ENCODE results near the gene SUPT5H. TPM values are rescaled to one million over a fixed set of nuclear protein-coding genes. Genes with fewer than 3 reads are reported as not detected.
"Not testable (repeated sequence)": the region's sequence is repeated elsewhere in the genome, so short reads cannot be mapped to it uniquely, and the experiment has no call there.

Gene SUPT5H
- total RNA-seq, 1 donor from 2014 or later, result 186 TPM

DNA sequence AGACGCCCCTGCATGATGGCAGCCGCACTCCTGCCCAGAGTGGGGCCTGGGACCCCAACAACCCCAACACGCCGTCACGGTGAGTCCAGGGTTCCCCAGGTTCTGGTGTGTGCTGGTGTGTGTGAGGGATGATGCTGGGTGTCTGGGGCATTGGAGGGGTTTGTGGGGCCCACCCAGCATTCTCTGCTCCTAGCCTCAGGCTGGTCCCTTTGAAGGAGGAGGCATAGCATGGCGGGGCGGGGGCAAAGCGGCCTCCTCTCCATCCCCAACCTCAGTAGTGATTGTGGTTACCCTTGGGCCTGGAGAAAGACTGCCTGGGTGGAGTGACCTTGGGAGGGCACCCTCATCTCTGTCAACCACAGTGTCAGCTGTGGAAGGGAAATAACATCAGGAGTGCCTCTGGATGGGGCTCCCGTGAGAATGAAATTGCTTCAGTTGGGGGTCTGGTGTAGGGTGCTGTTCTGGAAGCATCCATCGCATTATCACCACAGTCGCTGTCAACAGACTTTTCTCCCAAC is 28.1 kb downstream of the SUPT5H start:
- H3K4me1 Mint-ChIP-seq, result peaks cover 17% of the 10 kb centered on the region
- no peaks in the 10 kb centered on the region for H3K27me3 Mint-ChIP-seq
- no peak overlapping the region for H3K4me3 Mint-ChIP-seq
- no peak for DNase-seq
- H3K9me3 Mint-ChIP-seq, result no peaks in the 10 kb centered on the region
- intact Hi-C loops (cut with micrococcal nuclease), result no loop called here
- no peak overlapping the region for H3K27ac Mint-ChIP-seq
- peaks cover 69% of the 10 kb centered on the region for H3K36me3 Mint-ChIP-seq (ENCODE audit: low read depth)

GRCh38 chr19:39474139-39474620 is 28.8 kb downstream of the SUPT5H start:
- Mint-ChIP-seq H3K9me3 (no peaks in the 10 kb centered on the region), H3K36me3 (ENCODE audit: low read depth) (peaks cover 65% of the 10 kb centered on the region), H3K27ac (no peak overlapping the region), H3K4me1 (peaks cover 17% of the 10 kb centered on the region), H3K27me3 (no peaks in the 10 kb centered on the region), H3K4me3 (no peak overlapping the region)
- DNase-seq, result peak; percentile 92
- intact Hi-C loops (cut with micrococcal nuclease), result loop anchor here (1.0 kb wide), 1 partner anchor 58 kb away; the partner anchor contains the start of gene EID2B

DNA sequence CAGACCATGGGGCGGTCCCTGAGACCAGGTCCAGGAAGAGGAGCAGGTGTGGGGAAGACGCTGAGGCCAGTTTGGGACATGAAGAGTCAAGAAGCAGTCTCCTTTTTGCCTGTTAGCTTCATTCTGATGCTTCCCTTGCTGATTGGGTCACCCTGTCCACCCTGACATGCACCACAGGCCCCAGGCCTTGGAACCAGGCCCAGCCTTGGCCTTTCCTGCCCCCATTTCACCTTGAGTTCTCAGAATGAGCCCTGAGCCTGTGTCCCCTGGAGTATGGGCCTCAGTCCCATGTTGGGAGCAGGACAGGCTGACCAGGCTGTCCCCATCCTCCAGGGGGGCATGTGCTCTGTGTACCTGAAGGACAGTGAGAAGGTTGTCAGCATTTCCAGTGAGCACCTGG is 30.4 kb downstream of the SUPT5H start:
- H3K27me3 Mint-ChIP-seq, result no peaks in the 10 kb centered on the region
- H3K27ac Mint-ChIP-seq, result no peak overlapping the region
- peaks cover 25% of the 10 kb centered on the region for H3K4me1 Mint-ChIP-seq
- intact Hi-C loops (cut with micrococcal nuclease), result no loop called here
- no peaks in the 10 kb centered on the region for H3K9me3 Mint-ChIP-seq
- DNase-seq, result no peak
- H3K36me3 Mint-ChIP-seq (ENCODE audit: low read depth), result peaks cover 49% of the 10 kb centered on the region
- H3K4me3 Mint-ChIP-seq, result no peak overlapping the region

GRCh38 chr19:39479319-39479801 is 34.0 kb downstream of the SUPT5H start:
- H3K27me3 Mint-ChIP-seq; H3K9me3 Mint-ChIP-seq; DNase-seq; intact Hi-C loops (cut with micrococcal nuclease): not testable (repeated sequence)
- H3K4me3 Mint-ChIP-seq, result peak overlapping the region; percentile 92
- H3K27ac Mint-ChIP-seq, result peak overlapping the region; percentile 94
- peaks cover 34% of the 10 kb centered on the region for H3K36me3 Mint-ChIP-seq (ENCODE audit: low read depth)
- H3K4me1 Mint-ChIP-seq, result peaks cover 21% of the 10 kb centered on the region

DNA sequence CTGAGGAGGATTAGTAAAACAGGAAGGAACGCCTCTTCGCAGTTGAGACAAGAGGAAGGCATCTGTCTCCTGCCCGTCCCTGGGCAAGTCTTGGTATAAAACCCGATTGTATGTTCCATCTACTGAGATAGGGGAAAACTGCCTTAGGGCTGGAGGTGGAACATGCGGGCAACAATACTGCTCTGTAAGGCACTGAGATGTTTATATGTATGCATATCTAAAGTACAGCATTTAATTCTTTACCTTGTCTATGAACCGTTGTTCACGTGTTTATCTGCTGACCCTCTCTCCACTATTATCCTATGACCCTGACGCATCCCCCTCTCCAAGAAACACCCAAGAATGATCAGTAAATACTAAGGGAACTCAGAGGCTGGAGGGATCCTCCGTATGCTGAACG is 34.5 kb downstream of the SUPT5H start:
- no peak for DNase-seq
- H3K27ac Mint-ChIP-seq, result peak overlapping the region; percentile 94
- intact Hi-C loops (cut with micrococcal nuclease), result loop anchor here (1.0 to 2.0 kb wide), 3 partner anchors 23 to 89 kb away; partner anchors contain the start of genes MED29, PAF1 and SUPT5H
- H3K4me1 Mint-ChIP-seq, result peaks cover 21% of the 10 kb centered on the region
- H3K4me3 Mint-ChIP-seq, result peak overlapping the region; percentile 92
- H3K9me3 Mint-ChIP-seq, result no peaks in the 10 kb centered on the region
- H3K27me3 Mint-ChIP-seq, result no peaks in the 10 kb centered on the region
- peaks cover 28% of the 10 kb centered on the region for H3K36me3 Mint-ChIP-seq (ENCODE audit: low read depth)

GRCh38 chr19:39480337-39481228 is 35.2 kb downstream of the SUPT5H start, which contains the start of gene TIMM50:
Gene TIMM50 (plus strand): TSS chr19:39480838. CDS start chr19:39480854, 16 bp downstream.
- peak within 1 kb of the TSS; percentile 92 for H3K4me3 Mint-ChIP-seq
- H3K9me3 Mint-ChIP-seq, result no peaks in the 10 kb centered on the region
- peaks cover 27% of the 10 kb centered on the region for H3K36me3 Mint-ChIP-seq (ENCODE audit: low read depth)
- intact Hi-C loops (cut with micrococcal nuclease), result loop anchor here (1.0 to 2.0 kb wide), 3 partner anchors 22 to 89 kb away; partner anchors contain the start of genes MED29, PAF1 and SUPT5H
- peak; percentile 99 for DNase-seq
- H3K27me3 Mint-ChIP-seq, result no peaks in the 10 kb centered on the region
- H3K27ac Mint-ChIP-seq, result peak within 1 kb of the TSS; percentile 94
- peaks cover 21% of the 10 kb centered on the region for H3K4me1 Mint-ChIP-seq

DNA sequence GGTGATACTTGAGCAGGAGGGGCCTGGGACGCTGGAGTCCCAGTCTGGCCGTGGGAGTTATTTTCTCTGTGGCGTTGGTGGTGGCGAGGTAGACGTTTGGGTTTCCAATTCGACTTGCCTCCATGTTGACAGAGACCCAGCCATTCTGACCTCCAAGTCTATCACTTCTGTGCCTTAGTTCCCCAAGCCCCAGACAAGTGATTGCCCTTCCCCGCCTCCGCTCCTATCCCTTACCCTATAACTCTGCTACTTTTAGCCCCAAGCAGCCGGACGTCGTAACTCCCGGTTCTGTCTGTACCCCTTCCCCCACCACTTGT is 35.8 kb downstream of the SUPT5H start:
- H3K27ac Mint-ChIP-seq, result peak overlapping the region; percentile 94
- no peaks in the 10 kb centered on the region for H3K9me3 Mint-ChIP-seq
- no peak for DNase-seq
- H3K4me3 Mint-ChIP-seq, result peak overlapping the region; percentile 92
- peaks cover 29% of the 10 kb centered on the region for H3K36me3 Mint-ChIP-seq (ENCODE audit: low read depth)
- intact Hi-C loops (cut with micrococcal nuclease), result loop anchor here (2.0 kb wide), 1 partner anchor 22 kb away; no protein-coding TSS in a partner anchor
- no peaks in the 10 kb centered on the region for H3K27me3 Mint-ChIP-seq
- peaks cover 21% of the 10 kb centered on the region for H3K4me1 Mint-ChIP-seq

- DNase-seq, result no peak
- intact Hi-C loops (cut with micrococcal nuclease), result loop anchor here (2.0 kb wide), 1 partner anchor 21 kb away; no protein-coding TSS in a partner anchor
- Mint-ChIP-seq H3K27ac (peak overlapping the region; percentile 94), H3K36me3 (ENCODE audit: low read depth) (peaks cover 29% of the 10 kb centered on the region), H3K27me3 (no peaks in the 10 kb centered on the region), H3K9me3 (no peaks in the 10 kb centered on the region), H3K4me1 (peaks cover 21% of the 10 kb centered on the region), H3K4me3 (peak overlapping the region; percentile 92)
These were observed 36.3 kb downstream of the SUPT5H start for GRCh38 chr19:39481676-39482075.

DNA sequence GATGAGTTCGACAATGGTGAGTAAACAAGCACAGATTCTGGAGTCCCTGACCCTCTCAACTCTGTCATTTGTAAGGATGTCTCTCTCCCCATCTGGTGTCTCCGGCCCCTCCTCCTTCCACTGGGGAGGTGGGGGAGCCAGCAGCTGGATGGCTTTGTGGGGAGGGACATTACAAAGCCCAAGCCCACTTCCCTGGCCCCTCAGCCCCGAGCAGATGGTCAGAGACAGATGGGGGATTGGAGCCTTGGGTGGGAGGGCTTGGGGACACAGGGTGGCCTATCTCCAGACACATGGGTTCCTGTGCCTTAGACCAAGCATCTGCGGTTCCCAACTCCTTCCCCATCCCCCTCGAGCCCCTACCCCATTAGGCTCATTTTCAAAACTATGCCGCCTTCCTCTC is 37.8 kb downstream of the SUPT5H start:
- peaks cover 32% of the 10 kb centered on the region for H3K36me3 Mint-ChIP-seq (ENCODE audit: low read depth)
- no peak overlapping the region for H3K27ac Mint-ChIP-seq
- peak overlapping the region; percentile 62 for H3K4me3 Mint-ChIP-seq
- H3K9me3 Mint-ChIP-seq, result no peaks in the 10 kb centered on the region
- peaks cover 21% of the 10 kb centered on the region for H3K4me1 Mint-ChIP-seq
- intact Hi-C loops (cut with micrococcal nuclease), result no loop called here
- no peaks in the 10 kb centered on the region for H3K27me3 Mint-ChIP-seq
- DNase-seq, result no peak

DNA sequence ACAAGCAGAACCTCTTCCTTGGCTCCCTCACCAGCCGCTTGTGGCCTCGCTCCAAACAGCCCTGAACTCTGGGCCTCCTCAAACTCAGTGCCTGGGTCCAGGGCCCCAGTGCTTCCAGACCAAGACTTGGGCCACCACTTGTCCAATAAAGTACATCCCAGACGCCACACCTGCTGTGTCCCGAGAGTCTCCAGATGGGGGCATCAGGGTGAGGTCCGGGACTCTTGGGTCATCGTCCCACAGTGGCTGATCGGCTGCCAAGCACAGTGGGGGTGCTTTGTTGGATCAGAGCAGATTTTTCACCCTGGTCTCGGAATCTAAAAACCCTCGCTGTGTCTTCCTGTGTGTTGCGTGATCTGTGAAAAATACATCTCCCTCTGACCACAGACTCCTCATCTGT is 44.4 kb downstream of the SUPT5H start:
- no peaks in the 10 kb centered on the region for H3K4me1 Mint-ChIP-seq
- H3K36me3 Mint-ChIP-seq (ENCODE audit: low read depth), result peaks cover 36% of the 10 kb centered on the region
- DNase-seq, result no peak
- H3K9me3 Mint-ChIP-seq, result no peaks in the 10 kb centered on the region
- no peak overlapping the region for H3K4me3 Mint-ChIP-seq
- no peak overlapping the region for H3K27ac Mint-ChIP-seq
- no peaks in the 10 kb centered on the region for H3K27me3 Mint-ChIP-seq
- intact Hi-C loops (cut with micrococcal nuclease), result no loop called here

DNA sequence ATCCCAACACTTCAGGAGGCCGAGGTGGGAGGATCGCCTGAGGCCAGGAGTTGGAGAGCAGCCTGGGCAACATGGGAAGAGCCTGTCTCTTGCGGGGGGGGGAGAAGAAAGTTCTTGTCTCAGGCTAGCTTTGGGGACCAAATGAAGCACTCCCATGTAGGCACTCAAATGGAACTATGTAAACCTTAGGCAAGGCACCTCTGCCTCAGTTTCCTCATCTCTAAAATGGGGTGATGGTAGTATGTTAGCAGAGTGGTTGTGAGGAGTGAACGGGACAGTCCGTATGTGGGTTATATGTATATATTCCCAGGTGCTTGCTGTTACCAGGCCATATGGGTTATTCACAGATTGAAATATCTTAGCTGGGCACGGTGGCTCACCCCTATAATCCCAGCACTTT is 46.8 kb downstream of the SUPT5H start:
- no peak for DNase-seq
- Mint-ChIP-seq H3K27ac (no peak overlapping the region), H3K4me3 (no peak overlapping the region), H3K9me3 (no peaks in the 10 kb centered on the region), H3K27me3 (peaks cover 14% of the 10 kb centered on the region), H3K4me1 (no peaks in the 10 kb centered on the region), H3K36me3 (ENCODE audit: low read depth) (peaks cover 21% of the 10 kb centered on the region)
- intact Hi-C loops (cut with micrococcal nuclease), result no loop called here

DNA sequence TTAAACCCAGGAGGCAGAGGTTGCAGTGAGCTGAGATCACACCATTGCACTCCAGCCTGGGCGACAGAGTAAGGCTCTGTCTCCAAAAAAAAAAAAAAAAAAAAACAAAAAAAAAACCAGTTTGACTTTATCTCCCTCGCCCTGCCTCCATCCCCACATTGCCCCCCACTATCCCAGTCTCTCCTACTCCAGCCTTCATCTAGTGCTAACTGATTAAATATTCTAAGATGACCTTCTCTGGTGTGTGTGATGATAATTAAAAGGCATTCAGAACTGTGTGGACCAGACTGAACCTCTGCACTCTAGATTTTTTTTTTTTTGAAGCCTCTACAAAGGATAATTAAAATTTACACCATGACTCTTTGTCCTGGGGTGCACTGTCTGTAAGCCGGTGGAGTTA is 47.4 kb downstream of the SUPT5H start:
- intact Hi-C loops (cut with micrococcal nuclease), result no loop called here
- DNase-seq, result no peak
- Mint-ChIP-seq H3K9me3 (no peaks in the 10 kb centered on the region), H3K4me3 (no peak overlapping the region), H3K27me3 (peaks cover 20% of the 10 kb centered on the region), H3K27ac (no peak overlapping the region), H3K4me1 (no peaks in the 10 kb centered on the region), H3K36me3 (ENCODE audit: low read depth) (peaks cover 20% of the 10 kb centered on the region)

DNA sequence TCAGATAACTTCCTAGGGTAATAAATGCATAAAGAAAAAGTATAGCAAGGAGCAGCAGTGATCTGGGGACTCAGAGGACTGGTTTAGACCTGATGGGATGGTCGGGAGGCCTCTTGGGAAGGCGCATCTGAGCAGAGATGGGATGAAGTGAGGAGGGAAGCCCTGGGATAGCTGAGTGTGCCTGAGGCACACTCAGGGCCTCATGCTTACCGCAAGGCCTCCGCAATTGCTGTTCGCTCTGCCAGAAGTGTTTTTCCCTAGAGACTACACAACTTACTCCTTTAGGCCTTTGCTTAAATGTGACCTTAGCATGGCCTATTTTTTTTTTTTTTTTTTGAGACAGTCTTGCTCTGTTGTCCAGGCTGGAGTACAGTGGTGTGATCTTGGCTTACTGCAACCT is 49.3 kb downstream of the SUPT5H start:
- Mint-ChIP-seq H3K27me3 (peaks cover 32% of the 10 kb centered on the region), H3K4me1 (peaks cover 11% of the 10 kb centered on the region), H3K36me3 (ENCODE audit: low read depth) (peaks cover 9% of the 10 kb centered on the region), H3K27ac (no peak overlapping the region), H3K4me3 (no peak overlapping the region), H3K9me3 (no peaks in the 10 kb centered on the region)
- intact Hi-C loops (cut with micrococcal nuclease), result no loop called here
- no peak for DNase-seq

DNA sequence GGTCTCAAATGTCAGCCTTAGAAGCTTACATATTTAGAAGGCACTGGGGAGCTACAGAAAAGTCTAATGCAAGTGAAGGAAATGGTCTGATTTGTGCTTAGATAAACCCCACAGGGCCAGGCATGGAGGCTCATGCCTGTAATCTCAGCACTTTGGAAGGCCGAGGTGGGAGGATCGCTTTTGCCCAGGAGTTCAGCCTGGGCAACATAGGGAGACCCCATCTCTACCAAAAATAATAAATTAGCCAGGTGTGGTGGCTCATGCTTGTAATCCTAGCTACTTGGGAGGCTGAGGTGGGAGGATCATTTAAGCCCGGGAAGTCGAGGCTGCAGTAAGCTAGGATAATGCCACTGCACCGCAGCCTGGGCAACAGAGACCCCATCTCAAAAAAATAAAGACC is 50.7 kb downstream of the SUPT5H start:
- H3K27me3 Mint-ChIP-seq, result peaks cover 43% of the 10 kb centered on the region
- H3K27ac Mint-ChIP-seq, result peak overlapping the region; percentile 51
- no peak overlapping the region for H3K4me3 Mint-ChIP-seq
- H3K36me3 Mint-ChIP-seq (ENCODE audit: low read depth), result peaks cover 6% of the 10 kb centered on the region
- no peaks in the 10 kb centered on the region for H3K9me3 Mint-ChIP-seq
- H3K4me1 Mint-ChIP-seq, result peaks cover 14% of the 10 kb centered on the region
- intact Hi-C loops (cut with micrococcal nuclease), result no loop called here
- no peak for DNase-seq

Measured in activated CD4-positive, alpha-beta T cell treated with anti-CD3 and anti-CD28 coated beads, Interleukin-2, amount 10 ng/mL, durations not matched to agents 24 days and 14 days (primary cell).